HG03378 (cell line): ENCODE results near the gene TBATA.

ENCODE experiments used
- ATAC-seq: cut with Tn5 transposase; IDR thresholded peaks from one replicate; pipeline ENCODE4 v1.9.1; 2021; ENCODE audit warnings: mild to moderate bottlenecking, moderate library complexity; ENCODE audit not compliant: unreplicated experiment

TBATA gene

DNA sequence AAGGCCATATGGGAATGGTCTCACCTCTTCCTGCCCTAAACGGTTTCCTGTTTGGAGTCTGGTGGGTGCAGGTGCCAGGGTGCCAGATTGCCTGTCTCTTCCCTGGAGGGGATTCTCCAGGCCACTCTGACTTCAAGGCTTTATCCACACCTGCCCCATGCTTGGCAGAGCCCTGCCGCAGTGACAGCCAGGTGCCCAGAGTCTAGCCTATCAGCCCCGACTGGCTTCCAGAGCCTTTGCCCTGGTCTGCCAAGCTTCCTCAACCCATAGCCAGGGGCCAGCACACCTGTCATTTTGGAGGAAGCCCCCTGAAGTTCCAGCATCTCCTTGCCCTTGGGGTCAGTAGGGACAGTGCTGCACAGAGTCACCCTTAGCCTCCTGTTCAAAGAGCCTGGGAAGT lies 21.6 kb downstream of the TBATA start:
- no peak for ATAC-seq

DNA sequence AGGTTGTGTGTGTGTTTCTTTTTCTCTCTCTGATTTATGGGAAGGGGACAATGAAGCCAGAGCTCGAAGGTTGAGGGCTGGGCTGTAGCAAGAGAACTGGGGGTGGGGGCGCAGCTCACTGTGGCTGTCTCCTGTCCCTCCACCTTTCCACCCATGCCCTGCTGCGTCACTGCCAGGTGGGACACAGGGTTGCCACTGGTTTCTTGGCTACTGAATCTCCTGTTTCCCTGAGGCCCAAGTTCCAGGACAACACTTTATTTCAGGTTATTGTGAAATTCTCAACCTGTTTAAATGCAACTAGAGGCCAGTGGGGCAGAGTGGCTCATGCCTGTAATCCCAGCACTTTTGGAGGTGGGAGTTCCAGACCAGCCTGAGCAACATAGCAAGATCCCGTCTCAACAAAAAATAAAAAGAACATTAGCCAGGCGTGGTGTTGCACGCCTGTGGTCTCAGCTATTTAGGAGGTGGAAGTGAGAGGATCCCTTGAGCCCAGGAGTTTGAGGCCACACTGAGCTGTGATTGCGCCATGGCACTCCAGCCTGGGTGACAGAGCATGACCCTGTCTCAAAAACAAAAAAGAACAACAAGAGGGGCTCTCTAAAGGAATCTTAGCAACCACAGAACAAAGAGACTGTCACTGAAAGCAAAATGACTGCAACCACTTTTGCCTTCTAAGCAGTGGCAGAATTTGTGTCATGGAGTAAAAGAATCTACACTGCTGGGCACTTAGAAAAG lies 22.6 kb downstream of the TBATA start:
- ATAC-seq, result no peak

DNA sequence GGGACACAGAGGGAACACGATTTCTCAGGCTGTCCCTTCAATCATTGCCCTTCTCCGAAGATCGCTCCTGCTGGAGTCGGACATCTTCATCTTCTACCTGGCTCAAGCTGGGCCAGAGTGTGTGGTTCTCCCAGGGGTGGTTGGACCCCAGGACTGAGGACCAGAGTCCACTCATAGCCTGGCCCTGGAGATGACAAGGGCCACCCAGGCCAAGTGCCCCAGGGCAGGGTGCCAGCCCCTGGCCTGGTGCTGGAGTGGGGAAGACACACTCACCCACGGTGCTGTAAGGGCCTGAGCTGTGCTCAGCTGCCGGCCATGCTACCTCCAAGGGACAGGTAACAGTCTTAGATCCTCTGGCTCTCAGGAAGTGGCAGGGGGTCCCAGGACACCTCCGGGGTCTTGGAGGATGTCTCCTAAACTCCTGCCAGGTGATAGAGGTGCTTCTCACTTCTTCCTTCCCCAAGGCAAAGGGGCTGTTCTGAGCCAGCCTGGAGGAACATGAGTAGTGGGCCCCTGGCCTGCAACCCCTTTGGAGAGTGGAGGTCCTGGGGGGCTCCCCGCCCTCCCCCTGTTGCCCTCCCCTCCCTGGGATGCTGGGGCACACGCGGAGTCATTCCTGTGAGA lies 23.3 kb downstream of the TBATA start:
- no peak for ATAC-seq

DNA sequence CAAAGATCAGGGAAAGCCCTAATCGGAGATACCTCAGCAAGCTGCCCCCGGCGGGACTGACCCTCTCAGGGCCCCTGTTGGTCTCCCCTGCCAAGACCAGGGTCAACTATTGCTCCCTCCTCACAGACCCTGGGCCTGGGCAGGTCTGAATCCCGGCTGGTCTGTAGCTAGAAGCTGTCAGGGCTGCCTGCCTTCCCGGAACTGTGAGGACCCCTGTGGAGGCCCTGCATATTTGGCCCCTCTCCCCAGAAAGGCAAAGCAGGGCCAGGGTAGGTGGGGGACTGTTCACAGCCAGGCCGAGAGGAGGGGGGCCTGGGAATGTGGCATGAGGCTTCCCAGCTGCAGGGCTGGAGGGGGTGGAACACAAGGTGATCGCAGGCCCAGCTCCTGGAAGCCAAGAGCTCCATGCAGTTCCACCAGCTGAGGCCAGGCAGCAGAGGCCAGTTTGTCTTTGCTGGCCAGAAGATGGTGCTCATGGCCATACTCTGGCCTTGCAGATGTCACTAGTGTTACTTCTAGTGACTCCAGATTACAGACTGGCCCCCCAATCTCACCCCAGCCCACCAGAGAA lies 24.1 kb downstream of the TBATA start:
- ATAC-seq, result no peak

DNA sequence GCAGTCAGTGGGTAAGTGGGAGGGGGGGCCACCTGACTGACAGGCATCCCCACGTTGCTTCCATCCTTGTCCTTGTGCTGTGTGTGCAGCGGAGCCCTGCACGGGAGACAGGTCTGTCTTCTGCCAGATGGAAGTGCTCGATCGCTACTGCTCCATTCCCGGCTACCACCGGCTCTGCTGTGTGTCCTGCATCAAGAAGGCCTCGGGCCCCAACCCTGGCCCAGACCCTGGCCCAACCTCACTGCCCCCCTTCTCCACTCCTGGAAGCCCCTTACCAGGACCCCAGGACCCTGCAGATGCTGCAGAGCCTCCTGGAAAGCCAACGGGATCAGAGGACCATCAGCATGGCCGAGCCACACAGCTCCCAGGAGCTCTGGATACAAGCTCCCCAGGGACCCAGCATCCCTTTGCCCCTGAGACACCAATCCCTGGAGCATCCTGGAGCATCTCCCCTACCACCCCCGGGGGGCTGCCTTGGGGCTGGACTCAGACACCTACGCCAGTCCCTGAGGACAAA lies 24.8 kb downstream of the TBATA start:
- ATAC-seq, result no peak

DNA sequence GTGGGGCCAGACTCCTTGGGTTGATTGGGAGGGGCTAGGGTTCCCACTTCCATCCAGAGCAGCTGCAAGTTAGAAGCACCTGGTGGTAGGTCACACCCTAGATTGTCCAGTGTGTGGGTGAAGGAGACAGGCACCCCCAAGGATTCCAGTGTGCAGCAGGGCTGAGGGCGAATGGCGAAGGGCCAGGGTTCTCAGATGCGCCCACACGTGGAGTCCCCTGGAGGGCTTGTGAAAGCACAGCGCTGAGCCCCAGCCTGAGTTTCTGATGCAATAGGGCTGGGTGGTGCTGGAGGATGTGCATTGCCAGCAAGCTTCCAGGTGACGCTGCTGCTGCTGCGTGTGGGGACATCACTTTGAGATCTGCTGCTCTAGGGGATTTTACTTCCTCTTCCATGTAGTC lies 25.4 kb downstream of the TBATA start:
- no peak for ATAC-seq

DNA sequence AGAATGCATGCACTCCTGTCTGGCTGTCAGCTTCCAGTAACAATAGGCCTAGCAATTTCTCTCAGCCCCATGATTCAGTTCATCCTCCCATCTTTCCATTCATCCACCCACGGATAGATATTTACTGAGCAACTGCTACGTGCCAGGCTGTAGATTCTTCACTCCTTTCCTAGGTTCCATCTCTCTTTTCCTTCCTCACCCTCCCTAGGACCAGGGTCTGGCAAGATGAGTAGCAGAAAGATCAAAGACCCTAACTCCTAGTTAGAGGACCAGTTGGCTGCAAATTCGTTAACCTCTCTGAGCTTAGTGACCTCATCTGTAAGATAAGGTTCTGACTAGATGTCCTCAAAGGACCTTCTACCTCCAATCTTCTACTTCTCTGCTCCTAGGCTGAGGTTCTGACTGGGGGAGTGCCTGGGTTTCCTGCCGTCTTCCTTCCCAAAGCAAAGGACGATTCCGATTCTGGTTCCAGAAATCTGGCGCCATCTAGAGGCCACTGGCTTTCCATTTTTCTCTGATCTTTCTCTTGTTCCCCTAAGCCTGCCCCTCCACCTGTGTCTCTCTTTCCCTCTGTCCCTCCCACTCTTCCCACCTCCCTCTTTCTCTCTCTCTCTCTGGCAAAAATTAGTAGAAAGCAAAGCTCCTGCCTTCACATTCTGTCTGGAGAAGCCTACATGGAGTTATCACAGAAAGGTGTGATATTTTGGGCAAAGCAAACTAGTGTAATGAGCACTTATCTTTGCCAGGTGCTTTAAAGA lies 26.2 kb downstream of the TBATA start:
- no peak for ATAC-seq

DNA sequence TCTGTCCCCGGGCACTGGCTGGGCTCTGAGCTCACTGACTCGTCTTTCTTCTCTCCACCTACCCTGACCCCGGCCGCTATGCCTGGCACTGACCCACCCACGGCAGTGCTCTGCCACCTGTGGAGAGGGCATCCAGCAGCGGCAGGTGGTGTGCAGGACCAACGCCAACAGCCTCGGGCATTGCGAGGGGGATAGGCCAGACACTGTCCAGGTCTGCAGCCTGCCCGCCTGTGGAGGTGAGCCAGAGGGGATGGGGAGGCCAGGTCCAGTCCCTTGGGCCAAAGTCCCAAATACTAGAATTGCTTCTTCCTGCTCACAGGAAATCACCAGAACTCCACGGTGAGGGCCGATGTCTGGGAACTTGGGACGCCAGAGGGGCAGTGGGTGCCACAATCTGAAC lies 27.3 kb downstream of the TBATA start:
- ATAC-seq, result no peak

DNA sequence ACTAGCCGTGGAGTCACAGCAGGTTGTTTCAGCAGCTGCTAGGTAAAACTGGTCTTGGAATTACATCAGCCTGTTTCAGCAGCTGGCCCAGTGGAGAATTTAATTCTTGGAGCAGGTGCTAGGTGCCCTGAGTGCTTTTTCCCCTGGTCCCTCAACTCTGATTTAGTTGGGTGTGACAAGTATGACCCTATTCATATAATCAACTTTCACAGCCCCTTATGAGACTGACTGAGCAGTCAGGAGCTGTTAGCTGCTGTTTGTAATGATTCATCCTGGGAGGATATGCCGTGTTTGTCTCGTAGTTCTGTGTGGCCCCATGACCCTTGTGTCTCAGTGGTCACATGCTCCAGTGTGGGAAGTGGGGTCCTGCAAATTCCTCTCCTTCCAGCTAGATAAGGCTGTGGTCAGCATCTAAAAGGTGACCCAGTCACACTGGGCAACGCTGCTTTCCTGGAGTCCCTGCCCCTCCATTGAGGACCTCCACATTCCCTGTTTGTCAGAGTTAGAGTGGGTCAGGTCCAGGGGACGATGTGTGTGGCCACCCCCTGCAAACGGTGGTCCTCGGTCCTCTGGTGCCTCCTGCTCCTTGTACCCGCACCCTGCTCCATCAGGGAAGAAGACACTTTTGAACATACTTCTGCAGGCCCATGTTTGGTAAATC lies 28.3 kb downstream of the TBATA start:
- ATAC-seq, result no peak

DNA sequence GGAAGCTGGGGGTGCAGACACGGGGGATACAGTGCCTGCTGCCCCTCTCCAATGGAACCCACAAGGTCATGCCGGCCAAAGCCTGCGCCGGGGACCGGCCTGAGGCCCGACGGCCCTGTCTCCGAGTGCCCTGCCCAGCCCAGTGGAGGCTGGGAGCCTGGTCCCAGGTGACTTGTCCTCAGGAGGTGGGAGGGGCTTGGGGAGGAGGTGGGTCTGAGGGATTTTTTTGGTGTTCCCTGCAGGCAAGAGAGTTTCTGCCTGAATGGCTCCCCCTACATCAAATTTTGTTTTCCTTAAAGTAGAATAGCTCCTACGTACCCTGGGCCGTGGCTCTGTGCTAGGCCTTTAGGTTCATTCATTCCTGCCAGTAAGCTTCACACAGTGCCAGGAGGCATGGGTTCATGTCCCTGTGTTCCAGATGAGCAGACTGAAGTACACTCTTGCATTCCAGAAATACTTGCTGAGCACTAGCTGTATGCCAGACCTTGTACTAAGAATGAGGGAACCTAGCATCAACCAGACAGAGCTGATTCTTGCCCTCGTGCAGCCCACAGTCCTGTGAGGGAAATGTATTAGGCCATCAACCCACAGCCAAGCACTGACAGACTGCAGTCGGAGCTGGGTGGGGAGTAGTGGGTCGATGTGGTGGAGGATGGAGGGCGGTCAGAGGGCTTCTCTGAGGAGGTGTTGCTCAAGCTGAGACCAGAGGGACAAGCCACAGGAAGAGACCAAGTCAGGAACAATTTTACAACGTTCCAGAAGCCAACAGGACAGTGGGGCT lies 31.1 kb downstream of the TBATA start:
- no peak for ATAC-seq

DNA sequence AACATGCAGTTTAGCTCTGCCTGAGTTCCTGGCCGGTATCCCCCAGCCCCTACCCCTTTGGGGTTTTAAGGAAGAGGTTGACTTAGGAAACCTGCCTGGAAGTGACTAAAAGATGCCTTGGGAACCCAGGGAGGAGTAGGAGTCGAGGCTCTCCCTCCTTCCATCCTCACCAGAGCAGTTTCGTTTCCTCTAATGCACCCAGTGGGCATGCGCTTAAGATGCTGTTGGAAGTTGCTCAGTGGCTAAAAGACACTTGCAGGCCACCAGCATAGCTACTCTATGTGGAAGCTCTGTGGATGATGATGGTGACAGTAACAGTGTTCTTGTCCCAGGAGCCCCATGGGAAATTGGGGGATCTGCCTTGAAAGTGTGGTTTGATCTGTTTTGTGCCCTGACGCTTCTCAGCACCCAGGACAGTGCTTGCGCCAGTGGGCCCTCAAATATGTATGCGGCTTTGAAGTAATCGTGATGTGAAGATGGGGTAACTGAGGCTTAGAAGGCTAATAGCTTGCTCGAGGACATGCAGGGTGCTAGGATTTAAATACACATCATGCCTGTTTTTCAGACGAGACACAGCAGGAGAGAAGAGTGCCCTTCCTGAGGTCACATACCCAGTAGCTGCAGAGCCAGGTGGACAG lies 32.0 kb downstream of the TBATA start:
- ATAC-seq, result no peak

DNA sequence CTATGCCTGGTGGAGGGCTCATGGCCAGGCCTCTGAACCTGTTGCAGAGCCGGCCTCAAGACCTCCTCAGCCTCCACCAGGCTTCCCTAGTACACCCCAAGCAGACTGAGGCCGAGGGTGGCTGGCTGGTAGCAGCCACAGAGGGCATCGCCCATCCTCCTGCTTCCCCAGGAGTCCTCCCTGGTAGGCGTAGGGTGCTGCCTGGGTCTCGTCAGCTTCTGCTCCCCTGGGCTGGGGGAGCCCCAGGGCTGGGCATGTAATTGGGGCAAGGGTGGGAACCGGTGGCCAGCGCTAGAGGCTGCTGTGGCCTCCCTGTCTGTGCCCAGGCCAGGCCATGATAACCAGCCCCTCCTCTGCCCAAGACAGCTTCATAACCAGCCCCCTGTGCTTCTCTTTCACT lies 32.6 kb downstream of the TBATA start:
- no peak for ATAC-seq

DNA sequence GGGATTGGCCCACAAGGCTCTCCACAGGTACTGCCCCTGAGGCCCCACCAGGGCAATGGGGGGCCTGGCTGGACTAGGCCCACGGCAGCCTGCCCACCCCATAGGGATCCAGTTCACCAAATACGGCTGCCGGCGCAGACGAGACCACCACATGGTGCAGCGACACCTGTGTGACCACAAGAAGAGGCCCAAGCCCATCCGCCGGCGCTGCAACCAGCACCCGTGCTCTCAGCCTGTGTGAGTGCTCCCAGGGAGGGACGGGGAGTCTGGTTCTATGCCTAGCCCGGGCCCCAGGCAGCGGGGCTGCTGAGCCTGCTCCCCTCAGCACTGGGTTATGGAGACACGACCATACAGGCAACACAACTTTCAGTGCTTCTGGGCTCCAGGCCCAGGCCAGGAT lies 33.2 kb downstream of the TBATA start:
- ATAC-seq, result no peak

DNA sequence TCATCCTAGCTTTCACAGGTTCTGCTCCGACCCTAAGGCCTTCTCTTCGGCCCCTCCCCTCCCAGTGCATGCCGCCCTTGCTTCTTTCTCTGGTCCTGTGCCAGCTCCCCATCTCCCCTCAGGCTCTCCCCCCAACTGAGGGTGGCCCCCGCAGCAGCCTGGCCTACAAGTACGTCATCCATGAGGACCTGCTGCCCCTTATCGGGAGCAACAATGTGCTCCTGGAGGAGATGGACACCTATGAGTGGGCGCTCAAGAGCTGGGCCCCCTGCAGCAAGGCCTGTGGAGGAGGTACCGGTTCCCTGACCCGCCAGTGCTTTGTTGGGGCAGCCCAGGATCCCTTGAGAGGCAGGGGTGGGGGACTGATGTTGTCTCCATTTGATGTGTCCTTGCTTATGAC lies 33.8 kb downstream of the TBATA start:
- ATAC-seq, result no peak

DNA sequence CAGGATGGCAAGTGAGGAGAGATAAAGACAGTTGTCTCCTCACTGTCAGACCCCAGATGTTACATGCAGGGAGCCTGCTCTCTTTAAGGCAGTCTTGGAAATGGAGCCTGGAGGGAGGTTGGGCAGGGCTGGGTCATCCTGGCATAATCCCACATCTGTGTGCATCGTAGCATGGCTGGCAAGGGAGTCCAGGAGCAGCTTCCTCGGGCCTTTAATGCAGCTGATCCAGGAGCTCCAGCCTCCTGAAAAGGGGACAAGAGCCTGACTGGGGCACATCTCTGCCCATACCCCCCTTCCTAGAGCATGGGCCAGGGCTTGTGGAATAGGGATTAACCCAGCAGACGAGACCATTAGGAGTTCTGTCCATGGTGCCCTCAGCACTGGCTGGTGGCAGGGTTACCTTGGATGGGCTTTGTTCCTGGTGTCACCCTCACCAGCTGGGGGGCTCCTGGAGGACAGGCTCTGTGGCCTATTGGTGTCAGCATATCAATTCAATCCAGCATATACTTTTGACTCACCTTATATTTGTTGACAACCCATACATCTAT lies 34.9 kb downstream of the TBATA start:
- ATAC-seq, result no peak

DNA sequence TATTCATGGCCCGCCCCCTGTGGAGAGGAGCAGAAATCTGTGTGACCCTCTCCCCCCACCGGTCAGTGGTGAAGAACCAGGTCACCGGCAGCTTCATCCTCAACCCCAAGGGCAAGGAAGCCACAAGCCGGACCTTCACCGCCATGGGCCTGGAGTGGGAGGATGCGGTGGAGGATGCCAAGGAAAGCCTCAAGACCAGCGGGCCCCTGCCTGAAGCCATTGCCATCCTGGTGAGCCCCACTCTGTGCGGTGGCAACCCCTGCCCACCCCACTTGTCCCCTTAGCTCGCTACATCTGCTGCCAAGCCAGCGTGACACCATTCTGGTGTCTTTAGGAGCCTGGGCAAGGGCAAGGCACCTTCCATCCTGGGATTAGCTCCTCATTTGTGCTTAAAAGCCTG lies 35.4 kb downstream of the TBATA start:
- ATAC-seq, result no peak

DNA sequence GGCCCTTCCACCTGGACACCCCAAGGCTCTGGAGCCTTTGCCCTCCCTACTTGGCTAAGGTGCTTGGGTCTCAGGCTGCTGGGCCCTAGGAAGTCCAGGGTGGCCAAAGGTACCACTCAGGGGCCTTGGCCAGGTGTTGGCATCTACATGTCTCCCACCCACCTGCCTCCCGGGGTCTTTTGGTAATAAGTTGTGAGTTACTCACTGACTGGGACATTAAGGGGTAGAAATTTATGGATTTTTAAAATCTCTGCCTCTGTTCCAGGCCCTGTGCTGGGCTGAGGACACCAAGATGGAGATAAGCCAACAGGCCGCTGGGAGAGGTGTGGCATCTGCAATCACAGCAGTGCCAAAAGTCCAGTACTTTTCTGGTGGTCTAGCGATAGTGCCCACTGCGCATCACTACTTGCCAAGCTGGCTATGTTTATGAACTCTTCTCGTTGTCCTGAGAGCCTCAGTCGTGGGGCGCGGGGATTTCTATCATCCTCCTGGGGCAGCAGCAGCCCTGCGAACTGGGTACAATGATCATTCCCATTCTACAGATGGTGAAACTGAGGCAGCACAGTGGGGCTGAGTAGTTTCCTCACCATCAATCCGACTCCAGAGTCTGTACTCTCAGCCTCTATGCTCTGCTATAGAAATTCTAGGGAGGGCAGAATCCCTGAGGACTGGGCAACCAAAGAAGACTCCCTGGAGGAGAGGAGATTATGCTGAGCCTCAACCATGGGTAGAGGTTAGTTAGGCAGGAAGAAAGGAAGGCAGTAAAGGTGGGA lies 36.2 kb downstream of the TBATA start:
- no peak for ATAC-seq

DNA sequence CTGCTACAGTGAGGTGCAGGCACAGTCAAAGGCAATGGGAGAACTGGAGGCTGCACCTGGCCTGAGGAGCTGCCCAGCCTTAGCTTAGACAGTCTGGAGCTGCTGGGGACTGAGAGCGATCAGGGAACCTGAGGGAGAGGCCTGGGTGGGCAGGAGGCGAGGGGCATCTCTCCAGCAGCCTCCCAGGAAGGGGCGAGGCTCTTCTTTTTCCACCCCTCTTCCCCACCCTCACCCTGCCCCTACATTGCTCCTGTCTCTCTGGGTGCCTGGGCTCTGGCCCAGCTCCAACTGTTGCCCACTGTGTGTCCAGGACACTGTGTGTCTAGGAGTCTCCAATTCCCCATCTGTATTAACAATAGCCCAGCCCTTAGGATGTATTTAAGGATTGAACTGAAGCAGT lies 36.9 kb downstream of the TBATA start:
- ATAC-seq, result no peak
